Amniotic stem cell (primary cell): ENCODE results near the gene DUSP7.

Experiments used
- DNase-seq: peaks from one replicate; lab custom pipeline; 2025; lab: John Stamatoyannopoulos, UW

Gene DUSP7

DNA sequence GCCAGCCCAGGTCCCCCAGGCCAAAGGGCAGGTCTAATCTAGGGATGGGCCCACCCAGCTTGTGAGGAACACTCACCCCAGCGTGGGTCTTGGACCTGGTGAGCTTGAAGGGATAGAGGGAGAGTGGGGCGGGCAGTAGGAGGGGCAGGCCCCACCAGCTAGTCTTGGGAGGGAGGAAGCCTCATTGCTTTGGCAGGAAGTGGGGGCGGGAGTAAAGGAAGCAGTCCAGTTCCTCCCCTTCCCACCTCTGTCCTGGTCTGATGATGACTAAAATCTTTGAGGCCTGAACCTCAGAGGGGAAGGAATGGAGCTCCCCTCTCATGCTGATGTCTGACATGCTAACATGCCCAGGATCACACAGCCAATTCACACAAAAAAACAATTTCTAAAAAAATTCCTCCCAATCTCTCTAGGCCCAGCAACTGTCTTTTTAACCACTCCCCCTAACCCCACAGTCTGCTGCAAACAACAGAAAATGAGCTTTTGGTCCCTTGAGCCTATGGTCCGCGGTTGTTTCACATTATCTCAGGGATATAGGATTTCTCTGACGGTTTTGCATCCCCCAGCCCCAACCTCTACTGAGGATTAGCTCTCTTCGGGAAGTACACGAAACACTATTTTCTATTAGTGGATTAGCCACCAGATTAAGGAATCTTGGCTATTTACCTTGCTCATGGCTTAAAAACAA, 30.7 kb upstream of the DUSP7 start:
- DNase-seq, result no peak

DNA sequence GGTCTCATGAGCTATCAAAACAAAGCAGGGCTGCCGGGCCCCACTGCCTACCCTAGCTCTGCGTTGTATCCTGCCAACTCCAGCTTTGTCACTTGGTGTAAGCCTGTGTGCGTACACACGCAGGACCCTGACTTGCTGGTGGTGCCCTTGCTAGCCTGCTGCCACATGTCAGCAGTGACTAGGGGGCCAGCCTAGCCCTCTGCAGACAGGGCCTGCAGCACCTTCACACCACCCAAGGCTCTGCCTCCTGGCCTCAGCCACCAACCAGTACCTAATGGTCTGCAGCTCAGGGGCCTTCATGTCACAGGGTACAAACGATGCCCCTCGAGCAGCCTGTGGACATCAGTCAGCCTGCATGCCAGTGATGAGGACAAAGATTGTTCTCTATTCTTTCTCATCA, 30.1 kb upstream of the DUSP7 start:
- DNase-seq, result no peak

- no peak for DNase-seq
These were observed 29.4 kb upstream of the DUSP7 start for GRCh38 chr3:52085681-52086282.

DNA sequence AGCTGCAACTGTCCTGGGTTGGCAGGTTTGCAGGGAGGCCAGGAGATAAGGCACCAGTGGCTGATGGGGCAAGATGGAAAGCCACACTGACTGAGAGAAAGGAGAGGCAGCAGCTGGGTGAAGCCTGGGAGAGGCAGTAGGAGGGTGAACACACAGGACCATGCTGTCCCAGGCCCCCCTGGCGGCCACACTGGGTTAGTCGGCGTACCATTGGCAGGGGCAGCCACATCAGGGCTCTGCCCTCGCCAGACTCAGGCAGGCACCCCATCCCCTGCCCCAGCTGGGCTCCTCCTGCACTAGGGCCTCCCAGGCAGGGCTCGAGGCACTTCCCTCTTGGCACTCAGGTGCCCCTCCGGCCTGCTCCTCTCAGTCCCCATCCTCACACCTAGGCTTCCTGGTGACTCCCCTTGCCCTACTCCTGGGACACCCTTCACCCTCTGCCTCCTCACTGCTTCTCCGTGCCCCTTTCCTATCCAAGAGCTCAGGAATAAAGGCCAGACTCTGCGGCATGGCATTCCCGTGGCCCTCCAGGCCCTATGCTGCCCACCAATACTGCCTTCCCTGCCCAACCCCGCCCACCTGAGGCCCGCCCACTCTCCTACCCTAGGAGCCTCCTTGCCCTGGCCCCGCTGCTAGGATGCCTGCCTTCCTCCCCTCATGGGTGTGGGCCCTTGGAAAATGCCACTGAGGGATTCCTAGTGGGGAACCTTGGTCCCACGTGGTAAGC, 28.7 kb upstream of the DUSP7 start:
- no peak for DNase-seq

GRCh38 chr3:52084216-52084945, 28.0 kb upstream of the DUSP7 start:
- DNase-seq, result no peak

- DNase-seq, result no peak
These were observed 27.3 kb upstream of the DUSP7 start for GRCh38 chr3:52083556-52084087.

- DNase-seq, result no peak
These were observed 26.6 kb upstream of the DUSP7 start for GRCh38 chr3:52082951-52083350.

- DNase-seq, result no peak
These were observed 24.7 kb upstream of the DUSP7 start for GRCh38 chr3:52080830-52081719.

GRCh38 chr3:52079958-52080357, 23.6 kb upstream of the DUSP7 start:
- DNase-seq, result no peak

DNA sequence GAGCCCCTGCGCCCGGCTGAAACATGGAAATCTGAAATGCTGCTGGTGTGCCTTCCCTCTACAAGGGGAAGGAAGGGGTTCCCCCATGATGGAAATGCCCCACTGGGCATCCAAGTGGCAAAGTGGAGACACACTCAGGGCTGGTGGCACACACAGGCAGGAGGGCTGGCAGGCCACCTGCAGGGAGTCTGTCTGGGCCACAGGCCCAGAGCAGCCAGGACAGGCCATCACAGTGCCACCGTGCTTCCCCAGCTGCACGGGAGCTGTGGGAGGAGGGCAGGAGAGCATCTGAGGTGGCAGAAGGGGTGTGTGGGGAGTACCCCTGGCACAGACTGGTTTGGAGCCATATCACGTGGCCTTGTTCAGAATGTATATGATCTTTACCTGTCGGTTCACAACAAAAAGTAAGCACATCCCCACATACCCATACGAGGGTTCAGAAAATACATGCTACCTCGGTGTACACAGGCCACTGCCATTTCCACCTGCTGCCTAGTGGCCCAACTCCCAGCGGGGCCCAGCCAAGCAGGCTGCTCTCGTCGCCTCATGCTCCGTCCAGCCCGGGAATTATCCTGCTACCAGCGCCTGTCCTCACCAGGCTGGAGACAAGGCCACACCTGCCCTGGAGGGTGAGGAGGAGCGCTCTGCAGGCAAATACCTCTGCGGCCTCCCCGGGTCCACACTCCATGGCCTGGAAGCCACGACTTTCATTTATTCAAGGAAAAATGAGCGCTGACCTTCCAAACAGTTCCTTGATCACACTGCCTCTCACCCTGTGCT, 22.6 kb upstream of the DUSP7 start:
- DNase-seq, result no peak

GRCh38 chr3:52077925-52078324, 21.6 kb upstream of the DUSP7 start:
- DNase-seq, result no peak

GRCh38 chr3:52076896-52077780, 20.8 kb upstream of the DUSP7 start:
- DNase-seq, result no peak

- no peak for DNase-seq
These were observed 17.1 kb upstream of the DUSP7 start for GRCh38 chr3:52073490-52073889.

DNA sequence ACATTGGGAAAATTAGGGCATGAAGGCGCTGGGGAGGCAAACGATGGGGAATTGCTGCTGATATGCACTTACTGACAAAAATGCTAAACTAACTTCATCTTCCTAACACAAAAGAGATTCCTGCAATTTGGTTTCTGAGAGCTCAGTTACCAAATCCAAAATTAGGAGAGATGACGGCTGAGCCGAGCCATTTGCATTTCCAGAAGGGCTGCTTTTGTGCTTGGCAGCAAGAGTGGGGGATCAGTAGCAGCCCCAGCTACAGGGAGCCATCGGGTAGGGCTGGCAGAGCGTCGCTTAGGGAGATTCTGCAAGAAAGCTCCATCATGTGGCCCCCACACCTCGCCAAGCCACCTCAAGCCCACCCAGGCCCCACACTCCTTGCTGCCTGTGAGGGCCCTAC, 16.1 kb upstream of the DUSP7 start:
- DNase-seq, result no peak

DNA sequence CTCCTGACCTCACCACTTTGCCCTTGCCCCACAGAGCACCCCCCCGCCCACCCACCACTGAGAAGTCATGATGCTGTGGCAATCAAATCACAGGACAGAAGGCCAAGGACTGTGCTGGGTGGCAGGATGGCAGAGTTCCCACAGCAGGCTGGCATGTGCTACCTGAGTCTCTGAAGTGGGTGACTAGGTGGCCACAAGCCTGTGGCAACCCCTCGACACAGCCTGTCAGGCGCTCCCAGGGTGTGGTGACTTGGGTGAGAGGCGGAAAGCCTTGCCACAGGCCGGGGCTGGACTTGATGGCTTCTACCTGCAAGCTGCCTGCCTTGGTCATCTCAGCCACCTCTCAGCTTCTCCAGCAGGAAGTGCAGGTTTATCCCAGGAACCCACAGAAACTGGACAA, 15.6 kb upstream of the DUSP7 start:
- no peak for DNase-seq

- no peak for DNase-seq
These were observed 14.6 kb upstream of the DUSP7 start for GRCh38 chr3:52070724-52071621.

GRCh38 chr3:52069855-52070254, 13.5 kb upstream of the DUSP7 start:
- DNase-seq, result no peak

DNA sequence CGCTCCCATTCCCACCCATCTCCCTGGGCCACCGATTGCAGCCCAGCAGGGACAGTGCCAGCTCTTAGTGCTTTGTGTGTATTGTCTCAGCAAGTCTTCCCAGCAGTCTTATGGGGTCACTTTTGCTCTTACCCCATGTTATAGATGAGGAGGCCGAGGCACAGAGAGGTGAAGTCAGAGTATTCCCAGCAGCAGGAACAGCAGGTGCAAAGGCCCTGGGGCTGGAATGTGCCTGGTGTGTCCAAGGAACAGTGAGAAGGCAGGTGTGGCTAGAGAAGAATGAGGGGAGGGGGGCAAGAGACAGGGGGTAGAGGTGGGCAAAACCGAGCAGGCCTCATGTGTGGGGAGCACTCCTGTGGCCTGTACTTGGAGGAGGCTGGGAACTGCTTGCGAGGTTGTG, 12.8 kb upstream of the DUSP7 start:
- DNase-seq, result no peak

GRCh38 chr3:52068730-52069129, 12.4 kb upstream of the DUSP7 start:
- DNase-seq, result no peak
